Renal cortex interstitium (tissue), 11 donors: ENCODE measurements around the gene TCFL5. TPM values are rescaled to one million over a fixed set of nuclear protein-coding genes. Genes with fewer than 3 reads are reported as not detected.

ENCODE experiments used
- DNase-seq, 11 donors: peaks; one replicate each; pipeline ENCODE4 v3.0.0-alpha.2; 2013; ENCODE audit warnings: low read depth in 9 of 11, low spot score in 4 of 11; ENCODE audit errors: extremely low read depth in 1 of 11
- polyA plus RNA-seq, 3 donors: library from polyadenylated mRNA; unstranded; fragments of 120-200 nt; gene quantifications; one replicate each; pipeline ENCODE4 v1.2.1, GENCODE V29; 2013; ENCODE audit not compliant: insufficient read length in 3 of 3

The TCFL5 gene
- polyA plus RNA-seq, 3 donors = 12.1 to 15.6 (median 12.8) TPM

GRCh38 chr20:62809530-62810428 is 51.8 kb downstream of the TCFL5 start:
- no peak for DNase-seq

GRCh38 chr20:62808211-62808865 is 53.3 kb downstream of the TCFL5 start:
- no peak for DNase-seq

DNA sequence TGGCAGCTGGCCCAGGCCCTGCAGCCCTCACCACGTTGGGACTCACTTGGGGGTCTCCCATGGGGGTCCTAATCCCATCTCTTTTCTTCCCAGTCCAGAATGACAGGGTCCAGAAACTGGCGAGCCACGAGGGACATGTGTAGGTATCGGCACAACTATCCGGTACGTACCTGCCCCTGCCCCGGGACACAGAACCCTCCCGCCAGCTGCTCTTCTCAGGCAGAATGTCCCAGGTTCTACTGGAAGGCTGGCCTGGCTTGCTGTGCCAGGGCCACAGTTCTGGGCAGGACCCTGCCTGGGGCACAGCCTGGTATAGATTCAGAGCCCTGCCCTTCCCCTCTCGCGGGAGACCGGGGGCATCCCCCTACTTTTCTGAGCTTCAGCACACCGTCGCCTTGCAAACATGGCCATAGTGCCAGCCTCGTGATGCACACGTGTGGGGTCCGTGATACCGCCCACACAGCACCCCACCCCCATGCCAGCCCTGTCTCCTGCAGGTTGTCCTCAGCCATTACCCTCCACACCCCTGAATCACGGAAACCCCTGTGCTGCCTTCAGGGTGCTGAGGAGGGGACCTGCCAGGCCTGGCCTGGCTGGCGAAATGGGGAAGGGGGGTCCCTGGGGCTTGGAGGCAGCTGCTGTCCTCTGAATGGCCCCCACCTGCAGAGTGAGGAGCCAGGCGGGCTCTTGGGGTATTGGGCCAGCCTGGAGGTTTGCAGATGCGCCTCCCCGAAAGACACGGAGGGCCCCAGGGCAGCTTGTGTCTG is 54.0 kb downstream of the TCFL5 start:
- DNase-seq = no peak

DNA sequence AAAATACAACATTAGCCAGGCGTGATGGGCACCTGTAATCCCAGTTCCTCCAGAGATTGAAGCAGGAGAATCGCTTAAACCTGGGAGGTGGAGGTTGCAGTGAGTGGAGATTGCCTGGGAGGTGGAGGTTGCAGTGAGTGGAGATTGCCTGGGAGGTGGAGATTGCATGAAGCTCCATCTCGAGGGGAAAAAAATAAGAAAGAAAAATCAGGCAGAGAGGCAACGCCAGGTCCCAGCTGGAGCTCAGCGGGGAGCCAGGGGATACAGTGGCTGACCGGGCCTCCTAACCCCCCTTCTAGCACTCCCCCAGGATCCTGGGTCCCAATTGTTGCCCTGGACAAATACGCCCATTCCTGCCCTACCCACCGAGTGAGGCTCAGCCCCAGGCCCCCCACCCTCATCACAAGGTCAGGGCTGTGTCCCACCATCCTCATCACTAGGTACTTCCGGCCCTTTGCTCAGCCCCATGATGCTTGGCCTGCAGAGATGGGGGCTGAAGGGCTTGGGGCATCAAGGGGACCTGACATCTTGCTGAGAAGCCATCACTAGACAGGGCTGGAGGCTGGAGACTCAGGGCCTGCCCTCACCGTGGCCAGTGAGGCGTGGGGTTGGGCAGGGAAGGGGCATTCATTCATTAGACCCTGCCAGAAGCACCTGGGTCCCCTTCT is 55.1 kb downstream of the TCFL5 start:
- no peak for DNase-seq

GRCh38 chr20:62805711-62806382 is 55.8 kb downstream of the TCFL5 start:
- DNase-seq = no peak

GRCh38 chr20:62805155-62805710 is 56.4 kb downstream of the TCFL5 start:
- DNase-seq = no peak

DNA sequence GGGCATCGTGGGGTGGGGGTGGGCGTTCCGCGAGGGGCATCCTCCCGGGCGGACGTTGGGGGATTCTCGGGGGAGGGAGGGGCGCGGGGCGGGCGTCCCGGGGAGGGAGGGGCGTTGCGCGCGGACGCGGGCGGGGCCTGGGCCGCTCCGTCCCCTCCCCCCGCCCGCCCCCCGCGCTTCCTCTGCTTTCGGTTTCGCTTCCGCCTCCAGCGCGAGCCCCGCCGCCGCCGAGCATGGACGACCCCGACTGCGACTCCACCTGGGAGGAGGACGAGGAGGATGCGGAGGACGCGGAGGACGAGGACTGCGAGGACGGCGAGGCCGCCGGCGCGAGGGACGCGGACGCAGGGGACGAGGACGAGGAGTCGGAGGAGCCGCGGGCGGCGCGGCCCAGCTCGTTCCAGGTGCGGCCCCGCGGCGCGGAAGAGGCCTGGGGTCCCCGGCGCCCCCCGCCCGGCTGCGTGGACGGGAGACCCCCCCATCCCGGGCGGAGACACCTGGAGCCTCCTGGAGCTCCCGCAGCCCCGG is 56.9 kb downstream of the TCFL5 start, which contains the start of gene OGFR:
Gene OGFR (plus strand): TSS at position 209 of the 528 bp plus-strand sequence. CDS start 25 bp downstream, at position 234.
- no peak for DNase-seq

GRCh38 chr20:62804021-62804626 is 57.5 kb downstream of the TCFL5 start:
- DNase-seq = no peak

DNA sequence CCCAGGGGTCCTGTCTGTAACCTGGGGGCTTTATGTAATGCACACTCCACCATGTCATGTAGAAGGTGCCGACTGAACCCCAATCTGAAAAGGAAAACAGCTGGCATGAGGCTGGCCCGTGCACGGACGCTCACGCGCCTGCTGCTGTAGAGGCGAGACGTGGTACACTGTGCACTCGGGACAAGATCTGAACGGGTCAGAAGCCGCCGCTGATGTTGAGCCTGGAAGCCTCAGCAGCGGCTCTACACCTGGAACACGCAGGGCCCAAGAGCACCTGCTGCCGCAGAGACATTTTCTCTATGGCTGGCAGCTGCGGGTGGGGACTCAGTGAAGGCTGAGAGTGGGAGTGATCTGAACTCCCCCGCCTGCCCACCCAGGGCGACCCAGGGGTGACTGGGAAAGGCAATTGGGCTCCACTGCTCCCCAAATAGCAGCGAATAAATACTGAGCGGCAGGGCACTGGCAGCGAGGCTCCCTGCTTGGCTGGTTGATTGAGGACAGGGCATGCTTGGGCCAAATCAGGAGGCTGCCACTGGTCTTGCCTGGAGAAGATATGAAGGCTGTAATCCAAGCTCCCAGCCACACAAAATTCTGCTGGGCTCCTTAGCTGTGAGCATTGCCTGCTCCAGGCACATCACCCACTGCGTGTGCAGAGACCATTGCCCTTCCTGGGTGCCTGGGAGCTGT is 59.5 kb downstream of the TCFL5 start:
- DNase-seq = no peak

DNA sequence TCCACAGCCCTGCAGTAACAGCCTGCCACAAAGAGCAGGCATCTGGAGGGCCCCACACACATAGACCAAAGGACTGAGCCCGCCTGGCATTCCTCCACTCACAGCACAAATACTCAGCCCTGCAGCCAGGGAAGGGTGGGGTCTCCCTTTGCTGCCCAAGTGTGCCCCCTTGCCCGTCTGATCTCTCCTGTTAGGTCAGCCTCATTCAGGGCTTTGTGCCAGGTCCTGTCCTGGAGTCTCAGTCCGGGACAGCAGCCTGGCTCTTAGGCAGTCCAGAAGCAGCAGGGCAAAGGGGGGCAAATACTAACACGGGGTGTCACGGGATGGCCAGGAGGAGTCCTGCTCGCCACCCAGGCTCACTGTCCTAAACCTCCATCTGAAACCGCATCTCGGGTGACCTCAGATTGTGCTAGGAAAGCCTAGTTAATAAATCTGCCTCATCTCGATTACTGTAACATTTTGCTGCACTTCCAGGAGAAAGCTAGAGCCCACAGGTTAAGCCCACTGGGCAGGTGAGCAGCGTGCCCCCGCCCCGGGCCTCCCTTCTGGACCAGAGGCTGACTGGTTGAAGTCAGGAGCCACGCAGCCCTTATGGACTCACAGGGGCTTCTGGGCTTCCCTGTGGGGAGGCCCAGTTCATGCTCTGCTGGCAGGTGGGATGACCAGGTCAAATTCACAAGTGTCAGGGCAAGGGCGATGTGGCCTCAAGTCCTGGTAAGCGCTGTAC is 60.2 kb downstream of the TCFL5 start:
- no peak for DNase-seq

DNA sequence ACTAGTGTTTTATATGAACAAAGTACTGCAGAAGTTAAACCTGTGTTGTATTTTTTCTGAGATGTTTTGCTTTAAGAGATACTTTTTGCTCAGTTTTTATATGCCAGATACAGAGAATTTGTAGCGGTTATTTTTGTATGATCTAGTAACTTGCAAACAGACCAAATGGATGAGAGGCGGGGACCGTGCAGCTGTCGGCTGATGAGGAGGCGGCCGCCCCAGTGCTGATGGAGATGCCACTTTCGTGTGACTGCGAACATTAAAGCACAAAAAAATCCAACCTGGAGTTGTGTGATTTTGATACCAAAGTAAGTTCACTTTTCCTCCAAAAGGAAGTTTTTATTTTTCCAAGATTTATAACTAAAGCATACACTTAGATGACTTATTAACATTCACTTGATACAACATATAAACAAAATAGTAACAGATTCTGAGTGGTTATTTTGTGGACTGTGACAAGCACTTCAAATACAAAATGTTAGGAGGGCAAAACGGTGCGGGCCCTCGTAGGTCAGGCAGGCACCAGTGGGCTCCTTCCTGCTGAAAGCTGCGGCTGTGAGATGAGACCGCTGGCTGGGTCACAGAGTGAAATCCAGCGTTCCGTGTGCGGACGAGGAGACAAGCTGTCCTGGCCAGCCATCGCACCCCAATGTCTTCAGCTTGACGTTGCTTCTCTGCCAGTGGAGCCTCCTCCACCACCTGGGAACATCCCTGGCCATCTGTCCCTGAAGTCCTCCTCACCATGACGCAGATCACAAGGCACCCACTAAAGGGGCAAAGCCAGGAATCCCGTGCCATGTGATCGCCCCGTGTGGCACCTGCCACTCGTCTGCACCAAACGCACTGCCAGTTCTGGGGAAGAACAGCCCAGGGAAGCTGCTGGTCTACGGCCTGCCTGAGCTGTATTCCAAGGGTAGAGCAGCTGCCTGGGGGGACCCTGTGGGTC is 61.0 kb downstream of the TCFL5 start:
- DNase-seq = no peak

DNA sequence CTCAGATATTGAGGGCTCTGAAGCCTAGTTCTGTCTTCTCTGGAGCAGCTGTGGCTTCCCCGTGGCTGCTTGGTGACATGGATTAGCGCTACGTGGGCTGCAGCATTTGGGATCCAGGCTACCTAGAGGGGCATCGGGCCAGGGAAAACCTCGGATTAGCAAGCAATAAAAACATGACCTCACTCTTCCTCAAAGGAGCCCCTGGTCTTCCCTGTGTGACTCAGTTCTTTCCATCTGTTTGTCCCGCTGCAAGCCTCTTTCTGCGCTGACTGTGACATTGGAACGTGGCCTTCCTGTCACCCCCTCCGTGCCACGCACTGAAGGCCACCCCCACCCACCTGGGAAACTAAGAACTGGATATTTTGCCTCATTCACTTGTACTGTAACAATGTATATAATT is 61.7 kb downstream of the TCFL5 start:
- no peak for DNase-seq

DNA sequence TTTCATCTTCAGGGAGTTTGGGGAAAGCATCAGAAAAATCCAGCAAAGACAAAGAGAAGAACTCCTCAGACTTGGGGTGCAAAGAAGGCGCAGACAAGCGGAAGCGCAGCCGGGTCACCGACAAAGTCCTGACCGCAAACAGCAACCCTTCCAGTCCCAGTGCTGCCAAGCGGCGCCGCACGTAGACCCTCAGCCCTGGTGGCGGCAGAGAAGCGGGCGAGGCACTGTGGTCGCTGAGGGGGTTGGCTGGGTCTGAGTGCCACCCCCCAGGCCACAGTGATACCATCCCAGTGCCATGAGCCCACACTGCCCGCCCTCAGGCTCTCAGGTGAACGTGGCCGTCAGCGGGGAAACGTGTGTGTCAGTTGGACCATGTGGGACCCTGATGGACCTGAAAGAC is 62.2 kb downstream of the TCFL5 start:
- no peak for DNase-seq

- DNase-seq = no peak
Measured at GRCh38 chr20:62799036-62799435, 62.6 kb downstream of the TCFL5 start.
